ENCODE data around the gene HMGB2.
A peak's percentile ranks its signal among the peaks of the same experiment; 100 is the strongest.

The HMGB2 gene

GRCh38 chr4:173379929-173380328 is 45.8 kb upstream of the HMGB2 start:
- Histone ChIP-seq H3K4me2 (ENCODE audit: insufficient read depth, low read length, poor library complexity, severe bottlenecking) (no peak overlapping the region), H3K14ac (ENCODE audit: low read length) (no peak overlapping the region), H4K91ac (ENCODE audit: low read depth, low read length, poor library complexity) (no peak overlapping the region), H3K79me1 (ENCODE audit: low read depth, low read length) (no peaks in the 10 kb centered on the region), H3K36me3 (replicated peaks in 1 of 2; ENCODE audit: control insufficient read depth in 2 of 2, insufficient read depth in 2 of 2, low read length in 2 of 2) (peaks cover 4 to 53% of the 10 kb centered on the region in 2 donors), H3K18ac (ENCODE audit: low read length) (no peak overlapping the region), H3K9me3 (replicated peaks in 1 of 2; ENCODE audit: control insufficient read depth in 2 of 2, insufficient read depth in 1 of 2, low read depth in 1 of 2, low read length in 2 of 2) (peaks cover 0 to 11% of the 10 kb centered on the region in 2 donors), H2AK5ac (ENCODE audit: low read depth, low read length) (no peak overlapping the region), H2BK5ac (ENCODE audit: low read length) (no peak overlapping the region), H3K9ac (ENCODE audit: low read depth, low read length, poor library complexity) (no peak overlapping the region), H2BK15ac (ENCODE audit: low read length) (no peak overlapping the region), H3K4me3 (ENCODE audit: low read length in 2 of 2) (no peak overlapping the region), H4K8ac (ENCODE audit: low read depth, low read length) (no peak overlapping the region), H3K4me1 (ENCODE audit: control insufficient read depth in 2 of 2, insufficient read depth in 1 of 2, low read depth in 1 of 2, low read length in 2 of 2) (no peaks in the 10 kb centered on the region), H2BK12ac (ENCODE audit: low read length) (no peak overlapping the region), H2BK120ac (ENCODE audit: low read depth, low read length) (no peak overlapping the region), H3K27ac (replicated peaks; ENCODE audit: low read length) (no peak overlapping the region), H3K23ac (ENCODE audit: low read depth, low read length, poor library complexity) (no peak overlapping the region), H3K27me3 (ENCODE audit: control insufficient read depth in 3 of 3, insufficient read depth in 3 of 3, low read depth in 1 of 3, low read length in 3 of 3) (no peaks in the 10 kb centered on the region), H3K4ac (ENCODE audit: low read length) (no peak overlapping the region), H2AFZ (ENCODE audit: low read length) (no peak overlapping the region)
- DNase-seq (ENCODE audit: low spot score), result no peak
- no CpG with 5 or more reads among the region's 3 CpGs for WGBS, 2 donors (ENCODE audit: extremely low coverage in 2 of 2, insufficient read length in 2 of 2, insufficient replicate concordance in 1 of 2)

GRCh38 chr4:173374588-173374987 is 40.4 kb upstream of the HMGB2 start:
- H3K9me3 ChIP-seq (replicated peaks in 1 of 2; ENCODE audit: control insufficient read depth in 2 of 2, insufficient read depth in 1 of 2, low read depth in 1 of 2, low read length in 2 of 2), result peaks cover 0 to 18% of the 10 kb centered on the region in 2 donors
- WGBS, 2 donors (ENCODE audit: extremely low coverage in 2 of 2, insufficient read length in 2 of 2, insufficient replicate concordance in 1 of 2), result no CpG with 5 or more reads among the region's 2 CpGs
- no peak overlapping the region for H4K8ac ChIP-seq (ENCODE audit: low read depth, low read length)
- H3K4me2 ChIP-seq (ENCODE audit: insufficient read depth, low read length, poor library complexity, severe bottlenecking), result no peak overlapping the region
- no peak overlapping the region for H2BK120ac ChIP-seq (ENCODE audit: low read depth, low read length)
- H3K9ac ChIP-seq (ENCODE audit: low read depth, low read length, poor library complexity), result no peak overlapping the region
- no peak overlapping the region for H2BK15ac ChIP-seq (ENCODE audit: low read length)
- no peak for DNase-seq (ENCODE audit: low spot score)
- no peak overlapping the region for H3K18ac ChIP-seq (ENCODE audit: low read length)
- H2AFZ ChIP-seq (ENCODE audit: low read length), result no peak overlapping the region
- peaks cover 3% of the 10 kb centered on the region for H3K79me1 ChIP-seq (ENCODE audit: low read depth, low read length)
- no peaks in the 10 kb centered on the region for H3K4me1 ChIP-seq (ENCODE audit: control insufficient read depth in 2 of 2, insufficient read depth in 1 of 2, low read depth in 1 of 2, low read length in 2 of 2)
- H2BK5ac ChIP-seq (ENCODE audit: low read length), result no peak overlapping the region
- H3K27ac ChIP-seq (replicated peaks; ENCODE audit: low read length), result no peak overlapping the region
- H3K4ac ChIP-seq (ENCODE audit: low read length), result no peak overlapping the region
- no peak overlapping the region for H3K4me3 ChIP-seq (ENCODE audit: low read length in 2 of 2)
- no peak overlapping the region for H2BK12ac ChIP-seq (ENCODE audit: low read length)
- H3K36me3 ChIP-seq (replicated peaks in 1 of 2; ENCODE audit: control insufficient read depth in 2 of 2, insufficient read depth in 2 of 2, low read length in 2 of 2), result peaks cover 4 to 61% of the 10 kb centered on the region in 2 donors
- no peaks in the 10 kb centered on the region for H3K27me3 ChIP-seq (ENCODE audit: control insufficient read depth in 3 of 3, insufficient read depth in 3 of 3, low read depth in 1 of 3, low read length in 3 of 3)
- no peak overlapping the region for H3K14ac ChIP-seq (ENCODE audit: low read length)
- no peak overlapping the region for H4K91ac ChIP-seq (ENCODE audit: low read depth, low read length, poor library complexity)
- no peak overlapping the region for H2AK5ac ChIP-seq (ENCODE audit: low read depth, low read length)
- no peak overlapping the region for H3K23ac ChIP-seq (ENCODE audit: low read depth, low read length, poor library complexity)

- peak overlapping the region; percentile 90 for H2AFZ ChIP-seq (ENCODE audit: low read length)
- H4K91ac ChIP-seq (ENCODE audit: low read depth, low read length, poor library complexity), result no peak overlapping the region
- no peak overlapping the region for H3K4ac ChIP-seq (ENCODE audit: low read length)
- peak overlapping the region; percentile 71 for H3K14ac ChIP-seq (ENCODE audit: low read length)
- no CpG with 5 or more reads among the region's 68 CpGs for WGBS, 2 donors (ENCODE audit: extremely low coverage in 2 of 2, insufficient read length in 2 of 2, insufficient replicate concordance in 1 of 2)
- no peaks in the 10 kb centered on the region for H3K27me3 ChIP-seq (ENCODE audit: control insufficient read depth in 3 of 3, insufficient read depth in 3 of 3, low read depth in 1 of 3, low read length in 3 of 3)
- peak overlapping the region; percentile 17 for H4K8ac ChIP-seq (ENCODE audit: low read depth, low read length)
- H3K4me2 ChIP-seq (ENCODE audit: insufficient read depth, low read length, poor library complexity, severe bottlenecking), result peak overlapping the region; percentile 64
- peaks cover 4 to 37% of the 10 kb centered on the region in 2 donors for H3K36me3 ChIP-seq (replicated peaks in 1 of 2; ENCODE audit: control insufficient read depth in 2 of 2, insufficient read depth in 2 of 2, low read length in 2 of 2)
- H3K4me3 ChIP-seq (ENCODE audit: low read length in 2 of 2), result peak overlapping the region; percentile 97 to 100
- H2BK15ac ChIP-seq (ENCODE audit: low read length), result peak overlapping the region; percentile 3
- H3K9ac ChIP-seq (ENCODE audit: low read depth, low read length, poor library complexity), result peak overlapping the region; percentile 88
- no peak overlapping the region for H2AK5ac ChIP-seq (ENCODE audit: low read depth, low read length)
- peak overlapping the region; percentile 89 for H3K27ac ChIP-seq (replicated peaks; ENCODE audit: low read length)
- peaks cover 0 to 18% of the 10 kb centered on the region in 2 donors for H3K9me3 ChIP-seq (replicated peaks in 1 of 2; ENCODE audit: control insufficient read depth in 2 of 2, insufficient read depth in 1 of 2, low read depth in 1 of 2, low read length in 2 of 2)
- H3K4me1 ChIP-seq (ENCODE audit: control insufficient read depth in 2 of 2, insufficient read depth in 1 of 2, low read depth in 1 of 2, low read length in 2 of 2), result peaks cover 0 to 9% of the 10 kb centered on the region in 2 donors
- H2BK120ac ChIP-seq (ENCODE audit: low read depth, low read length), result no peak overlapping the region
- H3K18ac ChIP-seq (ENCODE audit: low read length), result peak overlapping the region; percentile 61
- DNase-seq (ENCODE audit: low spot score), result peak; percentile 45
- no peak overlapping the region for H2BK5ac ChIP-seq (ENCODE audit: low read length)
- H3K23ac ChIP-seq (ENCODE audit: low read depth, low read length, poor library complexity), result peak overlapping the region; percentile 92
- peaks cover 3% of the 10 kb centered on the region for H3K79me1 ChIP-seq (ENCODE audit: low read depth, low read length)
- no peak overlapping the region for H2BK12ac ChIP-seq (ENCODE audit: low read length)
Observed at GRCh38 chr4:173371292-173372192, 37.4 kb upstream of the HMGB2 start.

Measured in neuronal stem cell (in vitro differentiated cells).